Spinal cord (tissue), 10 donors: ENCODE data around the gene HES3. TPM values are rescaled to one million over a fixed set of nuclear protein-coding genes. Genes with fewer than 3 reads are reported as not detected.

ENCODE experiments used
- DNase-seq, 6 donors: peaks; one replicate each; pipeline versions ENCODE4 v3.0.0 to v3.0.0-alpha.2; 2013 to 2015; ENCODE audit warnings: low spot score in 6 of 6, low read depth in 4 of 6
- H3K27ac ChIP-seq: one replicate; pipeline ENCODE4 v1.5.1; 2013; ENCODE audit warnings: low read depth, low read length, control low read depth
- H3K27me3 ChIP-seq: one replicate; pipeline ENCODE4 v1.6.1; 2013; ENCODE audit warnings: low read length; ENCODE audit not compliant: control insufficient read depth, insufficient read depth
- H3K36me3 ChIP-seq: one replicate; pipeline ENCODE4 v1.6.1; 2013; ENCODE audit warnings: low read length; ENCODE audit not compliant: control insufficient read depth, insufficient read depth
- H3K4me1 ChIP-seq: one replicate; pipeline ENCODE4 v1.6.1; 2013; ENCODE audit warnings: low read length; ENCODE audit not compliant: control insufficient read depth, insufficient read depth
- H3K4me3 ChIP-seq: one replicate; pipeline ENCODE4 v1.5.1; 2013; ENCODE audit warnings: low read depth, low read length, control low read depth
- H3K9me3 ChIP-seq: one replicate; pipeline ENCODE4 v1.6.1; 2013; ENCODE audit warnings: low read length; ENCODE audit not compliant: control insufficient read depth, insufficient read depth
- WGBS: methylation state at CpG from one replicate; pipeline ENCODE4 v1.1.5; 2013; ENCODE audit warnings: missing lambda C conversion rate; ENCODE audit not compliant: insufficient coverage; 5-methylcytosine and 5-hydroxymethylcytosine counted together
- polyA plus RNA-seq, 2 donors: library from polyadenylated mRNA; unstranded; fragments of 120-200 nt; gene quantifications; one replicate each; pipeline ENCODE4 v1.2.1, GENCODE V29; 2013; ENCODE audit not compliant: insufficient read length in 2 of 2
- total RNA-seq, 2 donors: library from RNA; depleted of rRNA in 1 of 2; stranded (reverse); fragments of 120-200 nt in 1 of 2; fragments of >200 nt in 1 of 2; gene quantifications; one replicate each; pipeline versions ENCODE4 v1.2.3 to v1.2.4, GENCODE V29; 2013 to 2014
- donor health status: healthy.

Gene HES3
- total and polyA plus RNA-seq, 4 donors = 1.8 to 3.2 TPM; not detected in 2

- Histone ChIP-seq H3K4me3 (no peak overlapping the region), H3K9me3 (no peaks in the 10 kb centered on the region), H3K27ac (peak overlapping the region; percentile 62), H3K36me3 (peaks cover 83% of the 10 kb centered on the region), H3K27me3 (no peaks in the 10 kb centered on the region), H3K4me1 (peaks cover 70% of the 10 kb centered on the region)
- WGBS = 84% methylated on average over 15 of the region's 20 CpGs
- no peak for DNase-seq
These were observed 33.0 kb downstream of the HES3 start for GRCh38 chr1:6276811-6277555.

- H3K27me3 ChIP-seq = no peaks in the 10 kb centered on the region
- H3K27ac ChIP-seq = no peak overlapping the region
- H3K9me3 ChIP-seq = no peaks in the 10 kb centered on the region
- H3K4me3 ChIP-seq = no peak overlapping the region
- 57% methylated on average over 9 of the region's 9 CpGs for WGBS
- peaks cover 57% of the 10 kb centered on the region for H3K4me1 ChIP-seq
- no peak for DNase-seq
- H3K36me3 ChIP-seq = peaks cover 86% of the 10 kb centered on the region
These were observed 34.3 kb downstream of the HES3 start for GRCh38 chr1:6278263-6278662.

DNA sequence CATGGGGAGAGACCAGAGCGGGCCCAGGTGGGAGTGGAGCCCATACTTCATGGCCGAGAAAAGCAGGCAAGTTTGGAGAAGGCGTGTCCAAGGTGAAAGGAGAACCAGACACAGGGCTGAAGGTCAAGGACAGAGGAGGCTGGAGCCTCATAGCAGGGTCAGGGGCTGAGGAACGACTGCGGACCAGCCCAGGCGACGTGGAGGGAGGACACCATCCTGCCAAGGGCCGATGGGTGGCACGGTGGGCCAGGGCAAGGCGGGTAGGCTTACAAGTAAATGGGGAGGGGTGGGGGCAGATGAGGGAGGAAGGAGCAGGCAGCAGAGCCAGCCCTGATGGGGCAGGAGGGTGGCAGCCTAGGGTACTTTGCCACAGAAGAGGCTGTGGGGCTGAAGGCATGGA is 35.1 kb downstream of the HES3 start:
- Histone ChIP-seq H3K9me3 (no peaks in the 10 kb centered on the region), H3K4me1 (peaks cover 49% of the 10 kb centered on the region), H3K27me3 (no peaks in the 10 kb centered on the region), H3K4me3 (no peak overlapping the region), H3K36me3 (peaks cover 83% of the 10 kb centered on the region), H3K27ac (no peak overlapping the region)
- no peak for DNase-seq
- 96% methylated on average over 10 of the region's 10 CpGs for WGBS

GRCh38 chr1:6279613-6280383 is 35.8 kb downstream of the HES3 start:
- no peaks in the 10 kb centered on the region for H3K9me3 ChIP-seq
- no peak overlapping the region for H3K4me3 ChIP-seq
- 79% methylated on average over 25 of the region's 31 CpGs for WGBS
- DNase-seq = no peak
- H3K4me1 ChIP-seq = peaks cover 43% of the 10 kb centered on the region
- H3K27ac ChIP-seq = no peak overlapping the region
- no peaks in the 10 kb centered on the region for H3K27me3 ChIP-seq
- H3K36me3 ChIP-seq = peaks cover 80% of the 10 kb centered on the region

DNA sequence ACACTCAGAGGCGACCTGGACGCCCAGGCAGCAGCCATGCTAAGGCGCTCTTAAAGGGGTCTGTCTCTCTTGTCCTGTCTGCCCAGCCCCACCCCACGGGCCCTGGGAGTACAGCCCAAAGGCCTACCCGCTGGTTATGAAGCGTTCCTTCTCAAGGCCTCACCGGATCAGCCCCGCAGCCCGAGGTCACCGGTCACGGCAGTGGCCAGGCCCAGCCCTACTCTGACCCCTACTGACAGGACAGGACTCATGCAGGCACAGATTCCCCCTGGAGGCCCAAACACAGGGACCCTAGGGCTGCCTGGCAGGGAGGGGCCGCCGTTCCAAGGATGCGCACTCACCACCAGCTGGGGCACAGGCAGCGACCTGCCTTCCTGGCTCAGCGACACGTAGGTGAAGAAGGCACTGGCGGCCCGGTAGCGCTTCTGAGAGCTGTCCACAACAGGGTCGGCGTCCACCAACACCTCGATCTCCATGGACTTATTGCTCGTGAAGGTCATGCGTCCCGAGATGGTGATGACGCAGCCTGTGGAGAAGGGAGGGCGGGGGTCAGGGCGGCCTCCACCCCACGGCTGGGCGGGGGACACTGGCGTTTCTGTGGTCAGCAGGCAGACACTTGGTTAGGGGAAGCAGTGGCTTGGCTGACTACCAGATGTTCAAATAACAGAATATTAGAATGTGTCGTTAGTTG is 36.9 kb downstream of the HES3 start:
- Histone ChIP-seq H3K27me3 (no peaks in the 10 kb centered on the region), H3K36me3 (peaks cover 85% of the 10 kb centered on the region), H3K4me3 (no peak overlapping the region), H3K27ac (no peak overlapping the region), H3K9me3 (no peaks in the 10 kb centered on the region), H3K4me1 (peaks cover 38% of the 10 kb centered on the region)
- DNase-seq = no peak
- 76% methylated on average over 33 of the region's 33 CpGs for WGBS

DNA sequence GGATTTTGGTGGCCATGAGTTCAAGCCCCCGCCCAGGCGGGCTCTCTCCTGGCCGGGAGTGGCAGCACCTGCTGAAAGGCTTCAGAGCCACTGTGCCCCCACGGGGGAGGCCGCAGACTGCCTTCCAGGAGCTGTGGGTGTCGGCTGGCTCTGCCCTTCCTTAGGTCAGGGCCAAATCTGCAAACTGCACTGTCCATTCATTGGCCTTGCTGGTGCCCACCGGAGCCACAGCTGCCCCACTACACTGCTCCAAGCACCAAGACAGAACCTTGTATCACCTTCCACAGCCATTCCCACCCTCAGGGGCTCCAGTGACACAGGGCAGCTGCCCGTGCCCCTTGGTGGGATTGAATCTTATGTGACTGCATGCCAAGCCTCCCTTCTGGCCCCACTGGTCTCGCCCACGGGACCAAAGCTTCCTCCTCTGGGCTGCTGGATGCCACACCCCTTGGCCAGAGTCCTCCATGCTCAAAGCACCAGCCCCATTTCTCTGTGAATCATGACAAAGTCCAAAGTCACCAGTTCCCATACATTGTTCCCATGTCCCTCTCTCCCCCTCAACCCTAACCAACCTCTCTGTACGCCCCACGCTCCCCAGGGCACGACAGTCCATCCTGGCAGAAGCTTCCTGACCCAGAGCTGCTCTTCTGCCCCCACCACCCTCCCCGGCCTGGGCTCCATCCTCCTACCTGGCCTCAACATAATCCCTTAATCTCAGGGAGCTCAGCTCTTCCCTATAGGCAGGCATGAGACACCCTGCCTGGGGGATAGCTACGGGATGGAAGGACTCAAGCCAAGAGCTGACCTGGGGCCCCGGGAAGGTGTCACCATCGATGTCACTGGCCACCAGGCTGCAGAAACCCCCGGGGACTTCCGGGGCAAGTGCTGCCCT is 37.8 kb downstream of the HES3 start:
- no peak overlapping the region for H3K27ac ChIP-seq
- H3K9me3 ChIP-seq = no peaks in the 10 kb centered on the region
- no peaks in the 10 kb centered on the region for H3K27me3 ChIP-seq
- no peak for DNase-seq
- H3K36me3 ChIP-seq = peaks cover 82% of the 10 kb centered on the region
- peaks cover 35% of the 10 kb centered on the region for H3K4me1 ChIP-seq
- WGBS = 93% methylated on average over 19 of the region's 19 CpGs
- no peak overlapping the region for H3K4me3 ChIP-seq

DNA sequence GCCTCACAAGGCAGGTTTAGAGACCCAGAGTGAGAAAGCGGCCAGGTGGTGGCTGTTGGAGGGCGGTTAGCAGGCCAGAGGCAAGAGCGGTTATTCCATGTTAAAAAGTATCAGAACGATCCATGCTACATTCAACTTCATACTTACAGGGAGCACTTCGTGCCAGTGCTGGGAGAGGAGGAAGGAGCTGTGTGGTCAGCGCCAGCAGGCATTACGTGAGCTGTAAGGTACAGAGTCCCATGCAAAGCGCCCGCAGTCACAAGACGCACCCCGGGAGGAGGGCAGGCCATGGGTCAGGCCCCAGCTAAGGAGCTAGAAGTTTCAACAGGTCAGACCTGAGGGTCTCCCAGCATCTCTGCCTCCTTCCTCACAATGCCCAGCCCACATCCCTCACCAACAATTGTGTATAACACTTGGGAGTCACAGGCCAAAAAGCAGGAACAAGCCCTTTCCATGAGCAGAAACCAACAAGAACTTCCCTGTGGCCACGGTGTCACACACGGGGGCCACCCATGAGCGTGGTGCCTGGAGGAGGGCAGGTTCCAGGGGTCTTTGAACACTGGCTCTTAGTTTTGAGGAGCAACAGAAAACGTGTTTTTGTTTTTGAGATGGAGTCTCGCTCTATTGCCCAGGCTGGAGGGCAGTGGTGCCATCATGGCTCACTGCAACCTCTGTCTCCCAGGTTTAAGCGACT is 38.7 kb downstream of the HES3 start:
- H3K27me3 ChIP-seq = no peaks in the 10 kb centered on the region
- over 99% methylated on average over 10 of the region's 17 CpGs for WGBS
- H3K4me1 ChIP-seq = peaks cover 36% of the 10 kb centered on the region

DNA sequence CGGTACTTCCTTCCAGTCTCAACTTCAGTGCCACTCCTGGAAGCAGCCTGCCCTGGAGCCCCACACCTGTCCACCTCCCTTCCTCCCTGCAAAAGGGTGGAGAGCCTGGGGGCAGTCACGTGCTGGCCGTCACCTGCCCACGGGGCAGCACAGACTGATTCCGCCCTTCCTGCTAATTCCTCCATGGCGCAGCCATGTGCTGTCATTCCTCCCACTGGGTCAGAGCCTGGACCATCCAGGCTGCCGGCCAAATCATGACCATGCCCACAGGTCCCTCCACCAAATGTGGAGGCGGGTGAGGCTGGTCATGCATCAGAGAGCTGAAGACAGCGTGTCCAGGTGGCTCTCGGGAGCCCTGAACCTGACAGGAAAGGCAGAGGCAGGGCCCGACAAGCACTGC is 41.4 kb downstream of the HES3 start:
- no peak for DNase-seq
- Histone ChIP-seq H3K27me3 (no peaks in the 10 kb centered on the region), H3K36me3 (peaks cover 73% of the 10 kb centered on the region), H3K4me3 (no peak overlapping the region), H3K9me3 (no peaks in the 10 kb centered on the region), H3K4me1 (peaks cover 41% of the 10 kb centered on the region), H3K27ac (no peak overlapping the region)
- WGBS = 93% methylated on average over 11 of the region's 11 CpGs

More for the DNA sequence above, 38.7 kb downstream of the HES3 start:
- no peak overlapping the region for H3K27ac ChIP-seq
- no peaks in the 10 kb centered on the region for H3K9me3 ChIP-seq
- no peak for DNase-seq
- no peak overlapping the region for H3K4me3 ChIP-seq
- H3K36me3 ChIP-seq = peaks cover 81% of the 10 kb centered on the region
